ENCODE measurements around the gene SET. TPM values are rescaled to one million over a fixed set of nuclear protein-coding genes. Genes with fewer than 3 reads are reported as not detected.
A peak's percentile ranks its signal among the peaks of the same experiment; 100 is the strongest.

SET gene
- total RNA-seq, 2 experiments from 2014 or later = 598 to 701 TPM

DNA sequence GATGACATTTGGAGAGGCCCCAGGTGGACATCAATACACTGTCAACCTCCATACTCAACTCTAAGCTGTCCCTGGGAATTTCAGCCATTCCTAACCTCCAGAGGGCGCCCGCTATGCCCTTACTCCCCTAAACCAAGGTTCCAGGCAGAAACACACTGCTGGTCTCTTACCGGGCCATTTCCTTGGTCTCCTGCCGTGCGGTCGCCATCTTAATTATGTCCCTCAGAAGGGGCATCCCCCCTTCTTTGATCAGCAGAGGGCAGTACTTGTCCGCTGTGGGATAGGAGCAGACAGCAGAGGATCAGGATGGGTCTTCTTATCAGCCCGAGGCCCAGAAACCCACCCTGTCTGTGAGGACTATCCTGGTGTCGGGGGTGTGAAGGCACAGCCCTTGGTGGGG, 44.2 kb downstream of the SET start:
- peaks cover 6% of the 10 kb centered on the region; the same call in 1 of the 2 replicates for H3K36me3 ChIP-seq (ENCODE audit: insufficient read depth, low read length)
- TF ChIP-seq, protein P1, sequence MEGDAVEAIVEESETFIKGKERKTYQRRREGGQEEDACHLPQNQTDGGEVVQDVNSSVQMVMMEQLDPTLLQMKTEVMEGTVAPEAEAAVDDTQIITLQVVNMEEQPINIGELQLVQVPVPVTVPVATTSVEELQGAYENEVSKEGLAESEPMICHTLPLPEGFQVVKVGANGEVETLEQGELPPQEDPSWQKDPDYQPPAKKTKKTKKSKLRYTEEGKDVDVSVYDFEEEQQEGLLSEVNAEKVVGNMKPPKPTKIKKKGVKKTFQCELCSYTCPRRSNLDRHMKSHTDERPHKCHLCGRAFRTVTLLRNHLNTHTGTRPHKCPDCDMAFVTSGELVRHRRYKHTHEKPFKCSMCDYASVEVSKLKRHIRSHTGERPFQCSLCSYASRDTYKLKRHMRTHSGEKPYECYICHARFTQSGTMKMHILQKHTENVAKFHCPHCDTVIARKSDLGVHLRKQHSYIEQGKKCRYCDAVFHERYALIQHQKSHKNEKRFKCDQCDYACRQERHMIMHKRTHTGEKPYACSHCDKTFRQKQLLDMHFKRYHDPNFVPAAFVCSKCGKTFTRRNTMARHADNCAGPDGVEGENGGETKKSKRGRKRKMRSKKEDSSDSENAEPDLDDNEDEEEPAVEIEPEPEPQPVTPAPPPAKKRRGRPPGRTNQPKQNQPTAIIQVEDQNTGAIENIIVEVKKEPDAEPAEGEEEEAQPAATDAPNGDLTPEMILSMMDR (conservative IDR thresholded peaks at IDR 0.05; ENCODE audit: low read length) = peak; percentile 70
- TF ChIP-seq EZH2phosphoT487 (IDR thresholded peaks at IDR 0.05; ENCODE audit: borderline replicate concordance, low read depth, low read length) = no peak

DNA sequence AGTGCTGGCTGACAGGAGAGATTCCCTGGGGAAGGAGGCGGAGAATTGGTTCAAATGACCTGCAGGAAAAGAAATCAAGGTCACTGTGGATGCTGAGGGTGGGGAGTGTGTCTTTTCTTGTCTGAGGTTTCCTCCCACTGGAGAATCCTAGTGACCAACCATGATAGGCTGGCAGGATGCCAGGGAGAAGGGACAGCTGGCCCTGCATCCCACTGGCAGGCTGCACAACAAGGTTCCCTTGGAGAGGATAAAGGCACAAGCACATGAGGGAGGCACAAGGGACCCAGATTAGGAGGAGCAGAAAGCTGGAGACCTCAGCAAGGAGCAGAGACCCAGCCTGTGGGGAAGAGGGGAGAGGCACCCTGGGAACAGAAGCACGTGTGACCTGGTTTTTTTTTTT, 46.4 kb downstream of the SET start:
- CTCF ChIA-PET (ENCODE audit: unreplicated experiment) = no interaction called here
- intact Hi-C loops (cut with micrococcal nuclease; ENCODE audit: unreplicated experiment) = no loop called here
- no peak overlapping the region for H3K4me2 ChIP-seq (ENCODE audit: low read length)
- H3K4me1 ChIP-seq (ENCODE audit: insufficient read depth, low read length, poor library complexity, severe bottlenecking) = no peaks in the 10 kb centered on the region
- no peaks in the 10 kb centered on the region for H4K20me1 ChIP-seq (ENCODE audit: insufficient read depth, low read length)
- no peaks in the 10 kb centered on the region for H3K9me3 ChIP-seq (ENCODE audit: low read length)
- no peaks in the 10 kb centered on the region for H3K9me2 ChIP-seq (ENCODE audit: insufficient read depth, low read length)
- peaks cover 6% of the 10 kb centered on the region; the same call in 1 of the 2 replicates for H3K36me3 ChIP-seq (ENCODE audit: insufficient read depth, low read length)
- no peaks in the 10 kb centered on the region for H3K79me2 ChIP-seq (ENCODE audit: insufficient read depth, low read depth, low read length)
- no peak for TF ChIP-seq EZH2phosphoT487 (IDR thresholded peaks at IDR 0.05; ENCODE audit: borderline replicate concordance, low read depth, low read length)
- TF ChIP-seq, protein P1 (conservative IDR thresholded peaks at IDR 0.05; ENCODE audit: low read length) = no peak
- no peak overlapping the region for H3K4me3 ChIP-seq (ENCODE audit: low read depth, low read length, poor library complexity, severe bottlenecking)
- H3K27ac ChIP-seq (ENCODE audit: low read depth, low read length, poor library complexity, severe bottlenecking) = no peak overlapping the region
- no peak for DNase-seq (ENCODE audit: low spot score)
- BruUV-seq (replicated peaks) = no TSS peak
- H2AFZ ChIP-seq (ENCODE audit: low read length) = no peak overlapping the region
- POLR2A ChIA-PET = interaction anchor here (0.7 to 0.8 kb wide), 2 partner anchors 10 to 54 kb away, joined by 3 to 4 read pairs; no protein-coding TSS in a partner anchor

More for the DNA sequence above, 44.2 kb downstream of the SET start:
- H3K9me3 ChIP-seq (ENCODE audit: low read length) = no peaks in the 10 kb centered on the region
- POLR2A ChIA-PET = interaction anchor here (1.2 kb wide), 1 partner anchor 9 kb away, joined by 5 read pairs; the partner anchor contains the start of gene ZDHHC12
- no peaks in the 10 kb centered on the region for H3K9me2 ChIP-seq (ENCODE audit: insufficient read depth, low read length)
- no peaks in the 10 kb centered on the region for H4K20me1 ChIP-seq (ENCODE audit: insufficient read depth, low read length)
- no peak overlapping the region for H2AFZ ChIP-seq (ENCODE audit: low read length)
- H3K79me2 ChIP-seq (ENCODE audit: insufficient read depth, low read depth, low read length) = no peaks in the 10 kb centered on the region
- no peak overlapping the region for H3K27ac ChIP-seq (ENCODE audit: low read depth, low read length, poor library complexity, severe bottlenecking)
- DNase-seq (ENCODE audit: low spot score) = peak; percentile 29
- no peaks in the 10 kb centered on the region for H3K4me1 ChIP-seq (ENCODE audit: insufficient read depth, low read length, poor library complexity, severe bottlenecking)
- H3K4me2 ChIP-seq (ENCODE audit: low read length) = no peak overlapping the region
- CTCF ChIA-PET (ENCODE audit: unreplicated experiment) = interaction anchor here (0.5 kb wide), 1 partner anchor 73 kb away, joined by 3 read pairs; no protein-coding TSS in a partner anchor
- intact Hi-C loops (cut with micrococcal nuclease; ENCODE audit: unreplicated experiment) = no loop called here
- BruUV-seq (replicated peaks) = no TSS peak
- no peak overlapping the region for H3K4me3 ChIP-seq (ENCODE audit: low read depth, low read length, poor library complexity, severe bottlenecking)

DNA sequence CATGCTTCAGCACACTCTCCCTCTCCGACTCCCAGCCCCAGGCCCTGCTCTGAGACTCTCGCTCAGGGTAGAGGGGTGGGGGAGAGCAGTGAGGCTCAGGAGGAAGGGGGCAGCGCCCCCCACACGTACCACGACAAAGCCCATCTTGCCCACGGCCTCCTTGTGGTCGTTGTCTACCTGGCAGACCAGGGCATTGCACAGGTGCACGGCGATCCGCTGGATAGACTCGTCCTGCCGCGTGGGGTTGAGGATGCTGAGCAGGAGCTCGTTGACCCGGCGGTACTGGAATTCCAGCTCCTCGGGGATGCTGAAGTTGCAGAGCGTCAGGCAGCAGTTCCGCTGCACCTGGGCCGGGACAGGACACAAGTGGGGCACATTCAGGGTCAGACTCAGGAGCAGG, 53.4 kb downstream of the SET start:
- Histone ChIP-seq H3K9me2 (ENCODE audit: insufficient read depth, low read length) (no peaks in the 10 kb centered on the region), H3K9me3 (ENCODE audit: low read length) (no peaks in the 10 kb centered on the region), H3K4me3 (ENCODE audit: low read depth, low read length, poor library complexity, severe bottlenecking) (no peak overlapping the region), H3K4me1 (ENCODE audit: insufficient read depth, low read length, poor library complexity, severe bottlenecking) (no peaks in the 10 kb centered on the region), H2AFZ (ENCODE audit: low read length) (no peak overlapping the region), H3K36me3 (ENCODE audit: insufficient read depth, low read length) (no peaks in the 10 kb centered on the region), H3K27ac (ENCODE audit: low read depth, low read length, poor library complexity, severe bottlenecking) (no peak overlapping the region), H4K20me1 (ENCODE audit: insufficient read depth, low read length) (no peaks in the 10 kb centered on the region), H3K4me2 (ENCODE audit: low read length) (no peak overlapping the region), H3K79me2 (ENCODE audit: insufficient read depth, low read depth, low read length) (no peaks in the 10 kb centered on the region)
- no peak for TF ChIP-seq EZH2phosphoT487 (IDR thresholded peaks at IDR 0.05; ENCODE audit: borderline replicate concordance, low read depth, low read length)
- TF ChIP-seq, protein P1 (conservative IDR thresholded peaks at IDR 0.05; ENCODE audit: low read length) = no peak
- no peak for DNase-seq (ENCODE audit: low spot score)
- BruUV-seq (replicated peaks) = no TSS peak
- CTCF ChIA-PET (ENCODE audit: unreplicated experiment) = no interaction called here
- POLR2A ChIA-PET = no interaction called here
- intact Hi-C loops (cut with micrococcal nuclease; ENCODE audit: unreplicated experiment) = no loop called here

All from OCI-LY7 (cell line).